Measurements from ENCODE around the gene ANKH.

ANKH gene

DNA sequence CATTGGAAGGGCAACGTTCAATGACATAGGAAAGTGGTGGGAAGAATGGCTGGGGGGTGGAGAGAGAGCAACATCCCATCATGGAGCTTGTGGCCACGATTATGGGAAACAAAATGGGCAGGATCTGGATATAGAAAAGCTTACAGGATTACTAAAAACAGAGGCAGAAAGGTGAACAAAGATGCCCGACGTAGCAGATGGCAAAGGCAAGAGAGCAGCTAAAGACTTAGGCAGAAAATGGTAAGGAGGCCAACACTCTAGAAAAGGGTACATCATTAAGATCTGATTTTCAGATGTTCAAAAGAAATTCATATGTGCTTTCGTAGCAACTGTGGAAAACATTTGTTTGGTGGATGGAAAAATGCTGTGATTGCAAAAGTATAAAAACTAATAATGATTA is 104.5 kb downstream of the ANKH start:
- Histone ChIP-seq H3K9me2 (replicated peaks; ENCODE audit: control insufficient read depth, low read length) (no peaks in the 10 kb centered on the region), H3K27ac (ENCODE audit: low read depth, low read length) (no peak overlapping the region), H3K4me1 (ENCODE audit: control insufficient read depth, low read length) (peaks cover 52% of the 10 kb centered on the region), H3K27me3 (ENCODE audit: control insufficient read depth, low read length) (no peaks in the 10 kb centered on the region), H3K9me3 (ENCODE audit: control insufficient read depth, insufficient read depth, low read length) (no peaks in the 10 kb centered on the region), H3K79me2 (ENCODE audit: control insufficient read depth, low read length) (peaks cover 30% of the 10 kb centered on the region), H3K36me3 (ENCODE audit: control insufficient read depth, low read length) (peaks cover 33% of the 10 kb centered on the region), H4K20me1 (ENCODE audit: control insufficient read depth, insufficient read depth, low read depth, low read length) (no peaks in the 10 kb centered on the region; the same call in 1 of the 2 replicates), H3K4me3 (ENCODE audit: low read length) (no peak overlapping the region), H3K4me2 (ENCODE audit: low read length) (no peak overlapping the region), H3F3A (ENCODE audit: control insufficient read depth, insufficient read depth) (0 out of 2 replicates have a peak, but pooled peaks cover 4% of the 10 kb centered on the region)
- no peak for TF ChIP-seq EZH2phosphoT487 (IDR thresholded peaks at IDR 0.05; ENCODE audit: borderline replicate concordance, low read length)
- TF ChIP-seq, protein P1, sequence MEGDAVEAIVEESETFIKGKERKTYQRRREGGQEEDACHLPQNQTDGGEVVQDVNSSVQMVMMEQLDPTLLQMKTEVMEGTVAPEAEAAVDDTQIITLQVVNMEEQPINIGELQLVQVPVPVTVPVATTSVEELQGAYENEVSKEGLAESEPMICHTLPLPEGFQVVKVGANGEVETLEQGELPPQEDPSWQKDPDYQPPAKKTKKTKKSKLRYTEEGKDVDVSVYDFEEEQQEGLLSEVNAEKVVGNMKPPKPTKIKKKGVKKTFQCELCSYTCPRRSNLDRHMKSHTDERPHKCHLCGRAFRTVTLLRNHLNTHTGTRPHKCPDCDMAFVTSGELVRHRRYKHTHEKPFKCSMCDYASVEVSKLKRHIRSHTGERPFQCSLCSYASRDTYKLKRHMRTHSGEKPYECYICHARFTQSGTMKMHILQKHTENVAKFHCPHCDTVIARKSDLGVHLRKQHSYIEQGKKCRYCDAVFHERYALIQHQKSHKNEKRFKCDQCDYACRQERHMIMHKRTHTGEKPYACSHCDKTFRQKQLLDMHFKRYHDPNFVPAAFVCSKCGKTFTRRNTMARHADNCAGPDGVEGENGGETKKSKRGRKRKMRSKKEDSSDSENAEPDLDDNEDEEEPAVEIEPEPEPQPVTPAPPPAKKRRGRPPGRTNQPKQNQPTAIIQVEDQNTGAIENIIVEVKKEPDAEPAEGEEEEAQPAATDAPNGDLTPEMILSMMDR (IDR thresholded peaks at IDR 0.05; ENCODE audit: low read depth, low read length, poor library complexity, severe bottlenecking) = no peak

DNA sequence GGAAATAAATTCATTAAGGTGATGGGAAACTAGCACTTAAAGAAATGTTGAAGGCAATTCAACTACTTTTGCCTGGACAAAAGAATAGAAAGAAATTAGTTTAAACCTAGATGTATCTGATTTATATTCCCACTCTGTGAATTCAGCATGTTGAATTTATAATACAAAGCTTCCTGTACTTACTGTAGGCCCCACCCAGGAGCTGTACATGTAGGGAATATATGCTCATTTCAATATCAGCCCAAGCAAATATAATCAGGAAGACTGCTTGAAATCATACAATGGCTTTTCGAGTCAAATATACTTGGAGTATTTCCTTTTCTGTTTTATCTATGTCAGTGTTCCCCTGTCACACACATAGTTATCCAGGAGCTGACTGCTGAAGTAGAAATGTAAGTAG is 105.0 kb downstream of the ANKH start:
- Histone ChIP-seq H3K9me2 (replicated peaks; ENCODE audit: control insufficient read depth, low read length) (no peaks in the 10 kb centered on the region), H3K4me2 (ENCODE audit: low read length) (no peak overlapping the region), H3K4me3 (ENCODE audit: low read length) (no peak overlapping the region), H3F3A (ENCODE audit: control insufficient read depth, insufficient read depth) (0 out of 2 replicates have a peak, but pooled peaks cover 4% of the 10 kb centered on the region), H3K9me3 (ENCODE audit: control insufficient read depth, insufficient read depth, low read length) (no peaks in the 10 kb centered on the region), H3K36me3 (ENCODE audit: control insufficient read depth, low read length) (peaks cover 33% of the 10 kb centered on the region), H3K4me1 (ENCODE audit: control insufficient read depth, low read length) (peaks cover 56% of the 10 kb centered on the region), H3K27ac (ENCODE audit: low read depth, low read length) (no peak overlapping the region), H3K27me3 (ENCODE audit: control insufficient read depth, low read length) (no peaks in the 10 kb centered on the region), H4K20me1 (ENCODE audit: control insufficient read depth, insufficient read depth, low read depth, low read length) (no peaks in the 10 kb centered on the region; the same call in 1 of the 2 replicates), H3K79me2 (ENCODE audit: control insufficient read depth, low read length) (peaks cover 34% of the 10 kb centered on the region)
- TF ChIP-seq, protein P1 (IDR thresholded peaks at IDR 0.05; ENCODE audit: low read depth, low read length, poor library complexity, severe bottlenecking) = no peak
- no peak for TF ChIP-seq EZH2phosphoT487 (IDR thresholded peaks at IDR 0.05; ENCODE audit: borderline replicate concordance, low read length)

DNA sequence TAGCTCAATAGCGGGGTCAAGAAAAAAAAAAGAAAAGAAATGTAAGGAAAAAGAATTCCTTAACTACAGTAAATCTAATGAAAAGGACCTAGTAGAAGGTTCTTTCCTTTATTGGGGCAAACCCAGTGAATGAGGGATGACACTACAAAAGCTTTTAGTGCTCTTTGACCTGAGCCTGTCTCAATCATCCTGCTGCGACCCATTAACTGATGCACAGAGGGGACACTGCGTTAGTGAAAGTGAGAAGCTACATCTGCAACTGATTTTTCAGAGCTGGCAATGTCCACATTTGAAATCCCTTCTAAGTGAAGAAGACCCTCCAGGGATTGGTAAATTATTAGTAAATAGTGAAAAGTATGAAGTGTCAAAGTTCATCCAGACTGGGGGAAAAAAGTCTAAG is 106.0 kb downstream of the ANKH start:
- peaks cover 57% of the 10 kb centered on the region for H3K4me1 ChIP-seq (ENCODE audit: control insufficient read depth, low read length)
- H3K4me3 ChIP-seq (ENCODE audit: low read length) = no peak overlapping the region
- no peaks in the 10 kb centered on the region for H3K9me2 ChIP-seq (replicated peaks; ENCODE audit: control insufficient read depth, low read length)
- peaks cover 34% of the 10 kb centered on the region for H3K79me2 ChIP-seq (ENCODE audit: control insufficient read depth, low read length)
- 0 out of 2 replicates have a peak, but pooled peaks cover 4% of the 10 kb centered on the region for H3F3A ChIP-seq (ENCODE audit: control insufficient read depth, insufficient read depth)
- H3K9me3 ChIP-seq (ENCODE audit: control insufficient read depth, insufficient read depth, low read length) = no peaks in the 10 kb centered on the region
- TF ChIP-seq EZH2phosphoT487 (IDR thresholded peaks at IDR 0.05; ENCODE audit: borderline replicate concordance, low read length) = no peak
- TF ChIP-seq, protein P1 (IDR thresholded peaks at IDR 0.05; ENCODE audit: low read depth, low read length, poor library complexity, severe bottlenecking) = no peak
- H3K27ac ChIP-seq (ENCODE audit: low read depth, low read length) = no peak overlapping the region
- no peaks in the 10 kb centered on the region; the same call in 1 of the 2 replicates for H4K20me1 ChIP-seq (ENCODE audit: control insufficient read depth, insufficient read depth, low read depth, low read length)
- H3K4me2 ChIP-seq (ENCODE audit: low read length) = no peak overlapping the region
- H3K27me3 ChIP-seq (ENCODE audit: control insufficient read depth, low read length) = no peaks in the 10 kb centered on the region
- H3K36me3 ChIP-seq (ENCODE audit: control insufficient read depth, low read length) = peaks cover 33% of the 10 kb centered on the region

Data from DOHH2 (cell line).